GM21360 (cell line): ENCODE data around the gene ACTC1.
"Not testable (repeated sequence)": the region's sequence is repeated elsewhere in the genome, so short reads cannot be mapped to it uniquely, and the experiment has no call there.

Experiments
- ATAC-seq: cut with Tn5 transposase; IDR thresholded peaks from one replicate; pipeline ENCODE4 v1.9.1; 2021; ENCODE audit warnings: mild to moderate bottlenecking, moderate library complexity; ENCODE audit not compliant: unreplicated experiment

The ACTC1 gene

GRCh38 chr15:34795267-34796081 is at the start of gene ACTC1:
Gene ACTC1, minus strand, starts transcription at chr15:34795549. Its CDS starts 741 bp downstream, at chr15:34794808.
- no peak for ATAC-seq

DNA sequence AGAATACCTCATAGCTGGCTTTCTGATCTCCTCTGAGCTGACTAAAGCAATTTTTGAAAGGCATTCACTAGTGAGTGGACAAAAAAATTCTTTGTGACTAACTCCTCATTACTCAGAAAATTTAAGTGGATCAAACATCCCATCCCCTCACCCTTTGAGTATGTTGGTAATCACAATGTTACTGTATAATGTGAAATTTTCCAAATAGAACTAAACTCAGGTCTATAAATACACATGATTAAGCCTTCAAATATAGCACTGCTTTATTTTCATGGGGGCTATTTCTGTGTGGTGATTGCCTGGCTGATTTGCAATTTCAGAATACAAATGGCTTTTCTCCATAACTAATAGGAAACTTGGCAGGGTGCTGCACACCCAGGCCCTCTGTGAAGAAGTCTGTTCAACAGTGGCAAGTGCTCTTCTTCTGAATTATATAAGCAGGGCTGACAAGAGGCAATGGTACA is 45.9 kb upstream of the ACTC1 start:
- ATAC-seq = no peak

GRCh38 chr15:34838282-34838681 is 42.9 kb upstream of the ACTC1 start:
- no peak for ATAC-seq

- ATAC-seq = no peak
Measured at GRCh38 chr15:34837246-34838016, 42.1 kb upstream of the ACTC1 start.

DNA sequence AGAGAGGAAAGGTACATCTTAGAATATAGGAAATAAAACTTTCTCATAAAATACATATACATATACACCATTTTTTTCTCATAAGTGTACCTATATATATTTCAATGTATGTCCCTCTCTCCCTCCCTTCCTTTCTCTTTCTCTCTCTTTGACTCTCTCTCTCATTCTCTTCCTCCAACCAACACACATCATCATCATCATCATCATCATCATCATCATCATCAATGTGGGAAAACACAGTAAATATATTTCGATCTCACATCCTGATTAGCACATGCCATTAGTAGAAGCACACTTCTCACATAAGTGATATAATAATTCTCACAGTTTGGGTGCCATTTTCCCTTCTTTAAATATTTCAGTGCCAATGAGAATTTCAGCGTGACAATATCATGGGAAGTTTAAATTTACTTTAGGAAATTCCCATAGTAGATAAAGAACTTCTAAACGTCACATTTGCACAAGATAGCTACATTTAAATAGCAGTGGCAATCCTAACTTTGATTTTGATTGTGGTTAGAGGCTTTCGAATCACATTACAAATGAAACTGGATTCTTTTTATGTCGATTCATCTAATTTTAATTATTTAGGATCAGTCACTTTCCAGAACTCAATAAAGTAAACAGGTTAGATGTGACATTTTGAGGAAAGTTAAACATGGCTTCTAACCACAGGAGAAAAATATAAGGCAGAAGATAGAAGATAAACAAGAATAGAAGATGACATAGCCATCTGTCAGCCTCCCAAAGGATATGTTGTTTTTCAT is 33.0 kb upstream of the ACTC1 start:
- ATAC-seq = no peak

- ATAC-seq = no peak
Measured at GRCh38 chr15:34821831-34822230, 26.5 kb upstream of the ACTC1 start.

- no peak for ATAC-seq
Measured at GRCh38 chr15:34820110-34820509, 24.8 kb upstream of the ACTC1 start.

GRCh38 chr15:34818526-34818925 is 23.2 kb upstream of the ACTC1 start:
- no peak for ATAC-seq

- no peak for ATAC-seq
Measured at GRCh38 chr15:34815836-34816235, 20.5 kb upstream of the ACTC1 start.

DNA sequence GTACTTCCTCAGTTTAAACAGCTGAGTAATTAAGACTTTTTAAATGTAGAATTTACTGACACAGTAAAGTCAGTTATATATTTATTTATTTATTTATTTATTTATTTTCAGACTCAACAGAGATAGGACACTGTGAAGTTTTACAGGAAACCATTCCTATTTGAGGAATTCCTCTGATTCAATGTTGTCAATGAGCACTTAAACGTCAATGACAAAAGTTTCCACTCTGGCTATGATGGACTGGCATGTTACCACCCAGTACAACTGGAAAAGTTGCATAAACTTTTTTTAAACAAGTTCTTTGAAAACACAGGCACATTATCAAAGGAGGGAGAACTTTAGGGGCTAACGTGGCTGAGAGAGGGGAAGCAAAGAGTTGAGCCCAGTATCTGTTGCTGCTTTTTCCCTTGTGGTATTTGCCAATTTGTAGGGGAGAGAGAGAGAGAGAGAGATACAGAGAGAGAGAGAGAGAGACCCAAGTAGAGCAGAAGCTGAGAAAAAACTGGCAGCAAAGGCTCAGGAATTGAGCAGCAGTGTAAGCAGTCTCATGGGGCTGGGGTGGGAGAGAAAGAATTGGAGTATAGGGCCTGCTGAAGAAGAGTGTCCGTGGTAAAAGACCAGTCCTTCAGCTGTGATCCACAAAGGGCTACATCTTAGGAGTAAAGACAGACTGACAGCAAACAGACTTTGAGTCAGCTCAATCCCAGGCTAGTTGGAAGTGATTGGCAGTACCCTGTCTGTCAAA is 18.3 kb upstream of the ACTC1 start:
- ATAC-seq = no peak

DNA sequence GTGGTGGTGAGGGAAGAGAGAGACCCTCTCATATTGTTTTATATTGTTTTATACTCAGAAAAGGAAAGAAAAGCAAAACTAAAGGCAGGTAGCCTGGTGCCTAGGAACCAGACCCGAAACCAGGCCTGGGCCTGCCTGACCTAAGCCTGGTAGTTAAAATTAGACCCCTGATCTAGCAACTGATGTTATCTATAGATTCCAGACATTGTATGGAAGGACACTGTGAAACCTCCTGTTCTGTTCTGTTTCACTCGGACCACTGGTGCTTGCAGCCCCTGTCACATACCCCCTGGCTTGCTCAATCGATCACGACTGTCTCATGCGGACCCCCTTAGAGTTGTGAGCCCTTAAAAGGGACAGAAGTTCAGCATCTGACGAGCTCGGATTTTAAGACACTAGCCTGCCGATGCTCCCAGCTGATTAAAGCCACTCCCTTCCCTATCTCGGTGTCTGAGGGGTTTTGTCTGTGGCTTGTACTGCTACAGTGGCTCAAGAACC is 17.6 kb upstream of the ACTC1 start:
- ATAC-seq = not testable (repeated sequence)

- ATAC-seq = no peak
Measured at GRCh38 chr15:34812369-34812768, 17.0 kb upstream of the ACTC1 start.

- ATAC-seq = no peak
Measured at GRCh38 chr15:34810443-34811129, 15.2 kb upstream of the ACTC1 start.

- ATAC-seq = no peak
Measured at GRCh38 chr15:34809186-34809585, 13.8 kb upstream of the ACTC1 start.

- ATAC-seq = no peak
Measured at GRCh38 chr15:34808016-34808415, 12.7 kb upstream of the ACTC1 start.

- ATAC-seq = not testable (repeated sequence)
Measured at GRCh38 chr15:34807241-34807640, 11.9 kb upstream of the ACTC1 start.

DNA sequence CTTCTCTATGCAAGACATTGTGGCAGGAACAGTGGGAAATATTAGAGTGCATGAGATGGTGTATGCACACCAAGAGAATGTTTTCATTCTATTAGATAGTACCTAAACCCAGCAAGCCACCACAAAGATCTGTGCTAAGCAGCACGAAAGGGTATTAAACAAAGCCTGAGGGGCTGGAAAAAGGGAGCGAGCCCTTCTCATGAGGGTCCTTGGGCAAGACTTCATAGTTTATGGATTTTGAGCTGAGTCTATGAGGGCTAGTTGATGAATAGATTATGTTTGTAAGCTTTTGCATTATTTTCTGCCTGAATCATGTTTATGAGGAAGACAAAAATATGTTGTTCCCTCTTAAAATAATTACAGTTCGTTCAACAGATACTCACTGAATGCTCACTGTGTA is 9.4 kb upstream of the ACTC1 start:
- ATAC-seq = no peak

DNA sequence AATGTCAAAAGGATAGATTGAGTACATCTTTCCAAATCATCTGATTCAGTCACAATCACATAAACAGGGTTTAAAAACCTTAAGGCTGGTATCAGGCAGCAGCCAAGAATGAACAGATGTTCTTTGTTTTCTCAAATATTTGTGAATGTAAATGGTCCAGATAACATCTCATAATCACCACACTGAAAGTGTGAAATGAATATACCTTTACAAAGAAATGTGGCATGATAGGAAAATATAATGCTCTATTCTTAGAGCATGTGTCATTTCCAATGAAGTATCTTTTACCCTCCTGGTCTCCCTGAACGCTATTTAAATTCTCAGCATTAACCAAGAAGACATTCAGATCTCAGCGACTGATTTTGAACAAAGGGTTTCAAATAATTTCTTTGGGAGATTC is 8.8 kb upstream of the ACTC1 start:
- ATAC-seq = no peak

DNA sequence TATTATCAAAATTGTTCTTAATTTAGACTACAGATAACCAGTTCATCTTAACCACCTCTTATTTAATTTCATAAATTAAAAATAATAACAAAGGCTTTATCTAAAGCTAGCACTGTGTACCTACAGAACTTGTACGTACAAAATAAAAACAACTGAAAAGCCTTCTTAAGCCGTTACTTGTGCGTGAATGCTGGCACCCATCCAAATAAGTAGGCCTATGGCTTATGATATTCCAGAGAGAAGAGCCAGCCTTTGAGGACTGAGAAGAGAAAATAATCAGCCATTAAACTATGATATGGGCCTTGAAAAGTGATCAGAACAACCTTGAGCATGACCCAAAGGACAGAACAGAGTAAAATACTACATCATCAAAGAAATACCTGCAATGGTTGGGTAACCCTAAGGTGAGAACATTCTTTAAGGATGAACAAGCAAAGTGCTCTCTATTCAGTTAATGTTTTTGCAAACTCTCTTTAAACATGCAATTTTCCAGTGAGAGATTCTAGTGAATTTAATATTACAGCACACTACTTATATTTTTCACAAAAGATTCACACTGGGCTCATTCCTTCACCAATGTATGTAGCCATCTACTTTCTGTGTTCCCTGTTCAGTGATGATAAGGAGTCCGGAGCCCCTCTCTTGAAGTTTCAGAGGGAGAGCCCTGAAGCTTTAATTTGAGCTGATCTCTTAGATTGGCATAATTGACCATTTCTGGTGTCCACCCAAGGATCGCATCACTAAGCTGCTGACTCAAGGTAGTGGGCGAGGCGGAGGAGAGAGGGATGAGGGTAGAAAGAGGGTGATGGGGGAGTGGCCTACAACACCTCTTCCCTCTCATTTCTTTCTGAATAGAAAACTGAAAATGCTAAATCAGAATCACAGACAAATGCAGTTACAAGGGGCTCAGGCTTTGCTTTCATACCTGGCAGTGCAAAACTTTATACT is 7.7 kb upstream of the ACTC1 start:
- no peak for ATAC-seq
